GM18505 (cell line): Measurements from ENCODE around the gene RNU1-2.
A peak's percentile ranks its signal among the peaks of the same experiment; 100 is the strongest.
"Not testable (repeated sequence)": the region's sequence is repeated elsewhere in the genome, so short reads cannot be mapped to it uniquely, and the experiment has no call there.

ENCODE experiments used
- ATAC-seq: cut with Tn5 transposase; IDR thresholded peaks from one replicate; pipeline ENCODE4 v1.9.1; 2021; ENCODE audit not compliant: unreplicated experiment
- POLR2A ChIP-seq: IDR thresholded peaks from 4 replicates; pipeline ENCODE4 v1.6.1; 2011; ENCODE audit warnings: borderline replicate concordance; ENCODE audit not compliant: insufficient read depth, insufficient read length; ENCODE audit errors: extremely low read depth

RNU1-2 gene

DNA sequence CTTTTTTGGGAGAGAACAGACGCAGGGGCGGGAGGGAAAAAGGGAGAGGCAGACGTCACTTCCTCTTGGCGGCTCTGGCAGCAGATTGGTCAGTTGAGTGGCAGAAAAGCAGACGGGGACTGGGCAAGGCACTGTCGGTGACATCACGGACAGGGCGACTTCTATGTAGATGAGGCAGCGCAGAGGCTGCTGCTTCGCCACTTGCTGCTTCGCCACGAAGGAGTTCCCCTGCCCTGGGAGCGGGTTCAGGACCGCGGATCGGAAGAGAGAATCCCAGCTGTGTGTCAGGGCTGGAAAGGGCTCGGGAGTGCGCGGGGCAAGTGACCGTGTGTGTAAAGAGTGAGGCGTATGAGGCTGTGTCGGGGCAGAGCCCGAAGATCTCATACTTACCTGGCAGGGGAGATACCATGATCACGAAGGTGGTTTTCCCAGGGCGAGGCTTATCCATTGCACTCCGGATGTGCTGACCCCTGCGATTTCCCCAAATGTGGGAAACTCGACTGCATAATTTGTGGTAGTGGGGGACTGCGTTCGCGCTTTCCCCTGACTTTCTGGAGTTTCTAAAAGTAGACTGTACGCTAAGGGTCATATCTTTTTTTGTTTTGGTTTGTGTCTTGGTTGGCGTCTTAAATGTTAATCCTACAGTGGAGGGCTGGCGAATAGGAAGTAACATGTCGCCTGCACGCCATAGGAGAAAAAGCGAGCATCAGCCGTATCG, at the start of gene RNU1-2:
Gene RNU1-2 (plus strand): TSS at position 383 of the 718 bp plus-strand sequence.
- TF ChIP-seq POLR2A, result peak; percentile 98
- peak; percentile 97 for ATAC-seq

DNA sequence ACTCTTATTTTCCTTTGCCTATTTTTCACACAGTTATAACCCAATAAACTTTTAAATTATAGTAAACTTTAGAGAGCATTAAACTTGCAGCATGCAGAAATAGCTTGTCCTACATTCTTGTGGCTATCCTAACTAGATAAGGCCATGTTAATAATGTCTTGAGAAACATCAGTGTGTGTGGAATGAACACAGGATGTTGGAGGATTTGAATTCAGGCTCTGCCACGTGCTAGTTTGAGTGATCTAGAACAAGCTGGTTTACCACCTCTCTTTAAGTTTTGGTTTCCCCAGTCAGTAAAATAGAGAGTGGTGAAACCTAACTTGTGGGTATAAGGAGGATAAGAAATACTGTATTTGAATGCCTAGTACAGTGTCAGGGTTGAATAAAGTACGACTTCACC, 39.6 kb upstream of the RNU1-2 start:
- ATAC-seq, result not testable (repeated sequence)

DNA sequence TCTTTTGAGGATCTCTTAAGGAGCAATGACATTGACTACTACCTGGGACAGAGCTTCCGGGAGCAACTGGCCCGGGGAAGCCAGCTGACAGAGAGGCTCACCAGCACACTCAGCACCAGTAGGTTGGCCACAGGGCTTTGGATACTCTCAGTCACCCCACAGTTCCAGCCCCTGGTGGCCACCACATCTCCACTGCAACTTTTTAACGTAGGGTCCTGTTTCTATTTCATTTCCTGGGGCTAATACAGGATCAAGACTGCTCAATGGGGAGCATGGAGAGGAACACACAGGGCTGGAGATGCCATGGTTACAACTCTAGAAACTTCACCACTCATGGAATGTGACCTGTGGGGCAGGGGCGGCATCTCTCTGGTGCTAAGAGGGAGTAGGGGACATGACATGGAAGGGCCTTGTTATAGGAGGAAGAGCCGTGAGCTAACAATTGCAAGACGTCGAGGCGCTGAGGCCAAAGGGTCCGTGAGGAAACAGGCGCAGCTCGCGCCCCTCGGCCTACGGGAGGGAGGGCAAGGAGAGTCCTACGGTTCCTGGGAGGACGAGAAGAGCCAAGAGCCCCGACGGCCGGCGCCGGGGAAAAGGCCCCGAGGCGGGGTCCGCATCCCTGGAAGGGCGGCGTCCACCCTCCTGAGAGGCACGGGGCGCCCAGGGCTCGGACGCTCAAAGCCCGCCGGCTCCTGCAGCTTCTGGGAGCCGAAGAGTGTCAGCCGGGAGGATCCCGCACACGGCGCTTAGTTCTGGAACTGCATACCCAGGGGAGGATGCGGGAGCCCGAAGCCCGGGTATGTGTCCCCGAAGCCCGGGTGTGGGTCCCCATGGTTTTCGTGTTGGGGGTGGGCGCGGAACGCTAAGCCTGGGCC, 36.4 kb upstream of the RNU1-2 start:
- not testable (repeated sequence) for ATAC-seq

DNA sequence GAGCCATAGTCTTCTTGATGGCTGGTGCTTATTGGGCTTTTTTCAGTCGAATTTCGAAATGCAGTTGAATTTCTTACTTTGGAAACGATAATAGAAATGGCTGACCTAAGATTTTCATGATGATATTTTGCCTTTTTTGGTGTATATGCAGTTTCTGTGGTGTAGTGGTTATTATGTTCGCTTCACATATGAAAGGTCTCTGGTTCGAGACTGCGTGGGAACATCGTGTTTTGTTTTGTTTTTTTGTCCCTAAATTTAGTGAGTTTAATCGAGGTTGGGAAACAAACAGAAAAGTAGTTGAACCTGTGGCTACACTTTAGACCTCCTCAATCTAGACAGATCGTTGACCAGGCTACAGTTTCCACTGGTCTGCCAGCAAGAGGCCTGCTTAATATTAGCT, 35.7 kb upstream of the RNU1-2 start:
- ATAC-seq, result not testable (repeated sequence)

DNA sequence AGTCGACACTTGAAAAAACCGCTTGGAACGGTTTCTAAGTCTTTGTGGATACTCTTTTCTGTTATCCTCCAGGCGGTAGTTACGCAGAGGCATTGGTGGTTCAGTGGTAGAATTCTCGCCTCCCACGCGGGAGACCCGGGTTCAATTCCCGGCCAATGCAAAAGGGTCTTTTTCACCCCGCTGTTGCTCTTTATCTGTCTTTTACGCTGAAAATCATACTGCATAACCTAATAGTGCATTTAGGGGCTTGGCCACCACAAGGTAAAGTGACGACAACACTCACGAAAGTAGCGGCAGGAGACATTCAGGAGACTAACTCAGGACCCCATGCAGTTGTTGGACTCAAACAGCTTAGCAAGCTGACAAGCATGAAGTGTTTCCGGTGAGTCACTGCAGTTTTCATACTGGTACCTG, 33.9 kb upstream of the RNU1-2 start:
- ATAC-seq, result not testable (repeated sequence)

DNA sequence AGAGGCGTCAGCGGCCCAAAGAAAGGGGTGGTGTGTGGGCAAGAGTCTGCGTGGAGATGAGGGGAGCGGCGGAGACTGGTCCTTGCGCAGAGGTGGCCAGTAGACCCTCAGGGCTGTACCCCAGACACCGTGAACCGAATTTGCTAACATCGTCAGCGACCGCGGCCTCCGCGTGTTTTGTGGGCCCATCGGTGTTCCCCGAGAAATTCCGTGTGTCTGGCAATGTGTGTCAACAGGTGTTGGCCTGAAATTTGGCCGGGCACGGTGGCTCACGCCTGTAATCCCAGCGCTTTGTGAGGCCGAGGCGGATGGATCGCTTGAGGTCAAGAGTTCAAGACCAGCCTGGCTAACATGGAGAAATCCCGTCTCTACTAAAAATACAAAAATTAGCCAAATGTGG, 33.4 kb upstream of the RNU1-2 start:
- not testable (repeated sequence) for ATAC-seq

DNA sequence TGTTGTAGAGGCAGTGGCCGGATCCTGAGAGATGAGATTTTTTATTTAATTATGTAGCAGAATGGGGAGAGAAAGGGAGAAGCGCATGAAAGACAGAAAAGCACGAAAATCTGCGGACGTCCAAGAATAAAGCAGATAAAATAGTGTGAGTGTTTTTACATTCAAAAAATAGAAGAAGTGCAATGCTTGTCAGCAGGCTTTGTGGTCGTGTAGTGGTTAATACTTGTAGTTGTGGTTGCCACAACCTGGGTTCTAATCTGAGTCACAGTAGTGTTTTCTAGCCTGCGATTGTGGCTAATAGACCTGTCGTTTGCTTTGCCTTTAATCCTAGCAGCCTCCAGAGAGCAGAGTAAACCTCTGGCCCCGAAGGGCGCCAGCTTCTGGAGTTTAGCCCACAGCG, 32.8 kb upstream of the RNU1-2 start:
- not testable (repeated sequence) for ATAC-seq

DNA sequence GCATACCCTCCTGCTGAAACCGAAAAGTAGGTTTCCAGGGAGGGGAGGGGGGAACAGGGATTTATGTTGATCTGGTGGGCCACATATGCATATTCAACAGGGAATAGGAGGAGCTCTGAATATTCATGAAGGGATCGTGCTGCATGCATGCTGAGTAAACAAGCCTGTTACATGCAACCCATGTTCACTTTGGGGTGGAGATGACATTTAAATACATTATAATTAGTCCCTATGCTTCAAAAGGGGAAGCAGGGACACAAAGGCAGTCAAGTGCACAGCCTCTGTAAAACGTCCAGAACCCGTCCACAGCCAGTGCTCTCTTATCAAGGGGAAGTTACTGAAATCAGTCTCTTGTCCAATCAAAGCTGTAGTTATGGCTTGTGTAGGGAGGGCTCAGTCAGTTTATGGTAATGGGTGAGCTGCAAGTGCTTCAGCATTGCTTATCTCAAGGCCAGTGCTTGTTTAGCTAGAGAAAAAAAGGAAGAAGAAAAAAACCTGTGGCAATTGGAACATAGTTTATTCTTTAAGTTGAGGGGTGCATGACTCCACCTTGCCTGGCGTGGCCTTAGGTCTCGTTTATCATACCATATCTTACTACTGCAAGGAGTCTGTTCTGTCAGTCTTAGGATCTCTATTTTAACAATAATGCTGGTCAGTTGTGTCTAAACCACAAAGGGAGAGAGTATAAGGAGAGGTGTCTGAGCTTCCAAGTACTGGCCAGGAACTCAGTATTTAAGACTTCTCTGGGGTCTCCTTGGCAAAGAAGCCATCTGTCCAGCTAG, 28.7 kb upstream of the RNU1-2 start:
- ATAC-seq, result not testable (repeated sequence)

DNA sequence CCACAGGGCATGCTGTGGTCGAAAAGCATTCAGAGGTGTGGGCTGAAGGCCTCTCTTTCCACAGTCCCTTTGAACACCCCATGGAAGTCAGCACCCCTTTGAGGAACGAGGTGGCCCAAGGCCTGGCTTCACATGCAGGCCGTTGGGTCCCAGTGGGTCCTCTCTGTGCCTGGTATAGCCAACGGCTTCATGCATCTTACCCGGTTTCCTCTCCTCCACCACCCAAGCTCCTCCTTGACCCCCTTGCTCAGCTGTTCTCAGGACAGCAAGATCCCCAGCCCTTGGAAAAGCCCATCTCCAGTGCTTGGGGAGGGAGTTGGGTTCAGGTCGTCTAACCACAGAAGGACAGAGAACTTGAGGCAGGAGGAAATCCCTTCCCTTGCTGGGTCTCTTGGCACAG, 27.0 kb upstream of the RNU1-2 start:
- ATAC-seq, result not testable (repeated sequence)

DNA sequence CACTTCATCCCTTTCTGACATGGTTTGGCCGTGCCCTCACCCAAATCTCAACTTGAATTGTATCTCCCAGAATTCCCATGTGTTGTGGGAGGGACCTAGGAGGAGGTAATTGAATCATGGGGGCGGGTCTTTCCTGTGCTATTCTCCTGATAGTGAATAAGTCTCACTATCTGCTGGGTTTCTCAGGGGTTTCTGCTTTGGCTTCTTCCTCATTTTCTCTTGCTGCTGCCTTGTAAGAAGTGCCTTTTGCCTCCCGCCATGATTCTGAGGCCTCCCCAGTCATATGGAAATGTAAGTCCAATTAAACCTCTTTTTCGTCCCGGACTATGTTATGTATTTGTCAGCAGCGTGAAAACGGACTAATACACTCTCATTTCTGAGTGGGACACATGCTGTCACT, 25.8 kb upstream of the RNU1-2 start:
- ATAC-seq, result not testable (repeated sequence)

DNA sequence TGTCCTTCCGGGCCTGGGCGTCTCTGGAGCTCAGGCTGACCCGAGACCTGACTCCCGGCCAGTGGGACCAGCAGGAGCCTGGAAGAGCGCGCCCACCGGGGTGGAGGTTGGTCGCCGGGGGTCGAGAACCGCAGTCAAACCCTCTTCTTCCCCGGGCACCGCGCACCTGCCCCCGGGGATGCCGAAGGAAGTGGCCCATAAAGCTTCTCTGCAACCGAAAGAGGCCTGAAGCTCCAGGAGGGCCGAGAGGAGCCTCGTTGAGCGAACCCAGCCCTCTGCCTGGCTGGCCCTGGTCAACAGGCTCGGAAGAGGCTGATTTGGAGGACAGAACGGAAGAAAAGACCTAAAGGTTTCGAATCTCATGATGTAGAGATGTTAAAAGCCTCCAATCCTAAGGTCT, 24.6 kb upstream of the RNU1-2 start:
- ATAC-seq, result not testable (repeated sequence)

DNA sequence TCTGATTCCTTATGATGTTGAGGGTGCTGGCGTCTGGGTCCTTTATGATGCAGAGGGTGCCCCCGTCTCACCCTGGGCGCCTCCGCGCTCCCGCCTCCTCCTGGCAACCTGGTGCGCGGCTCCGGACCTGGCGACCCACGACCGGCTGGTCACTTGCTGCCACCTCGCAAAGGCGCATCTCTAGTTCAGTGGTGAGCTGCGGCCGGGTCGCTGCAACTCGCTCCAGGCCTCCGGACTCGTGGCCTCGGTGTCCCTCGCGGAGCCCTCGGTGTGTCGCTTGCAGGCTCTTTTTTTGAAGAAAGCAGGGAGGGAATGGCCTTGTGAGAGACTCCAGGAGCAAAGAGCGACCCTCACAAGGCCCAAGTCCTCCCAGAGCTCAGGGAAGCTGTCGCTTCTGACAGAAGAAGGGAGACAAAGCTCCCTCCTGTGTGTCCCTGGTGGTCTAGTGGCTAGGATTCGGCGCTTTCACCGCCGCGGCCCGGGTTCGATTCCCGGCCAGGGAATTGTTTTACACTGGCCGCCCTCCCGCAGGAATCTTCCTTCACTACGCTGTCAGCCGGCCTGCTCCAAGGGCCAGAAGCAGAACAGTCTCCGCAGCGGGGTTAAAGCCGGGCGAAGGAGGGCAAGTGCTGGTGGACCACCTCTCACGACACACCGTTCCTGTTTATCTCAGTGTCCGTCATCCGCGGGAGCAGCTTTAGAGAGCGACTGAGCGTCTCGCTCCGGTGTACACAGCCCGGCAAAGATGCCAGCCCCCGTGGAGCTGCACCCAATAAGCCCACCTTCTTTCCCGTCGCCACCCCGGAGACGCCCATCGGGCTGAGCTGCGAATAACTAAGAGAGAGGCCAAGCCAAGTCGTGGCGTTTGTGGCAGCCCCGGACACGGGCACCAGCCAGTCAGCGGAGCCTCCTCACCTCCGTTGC, 23.4 kb upstream of the RNU1-2 start:
- not testable (repeated sequence) for ATAC-seq

DNA sequence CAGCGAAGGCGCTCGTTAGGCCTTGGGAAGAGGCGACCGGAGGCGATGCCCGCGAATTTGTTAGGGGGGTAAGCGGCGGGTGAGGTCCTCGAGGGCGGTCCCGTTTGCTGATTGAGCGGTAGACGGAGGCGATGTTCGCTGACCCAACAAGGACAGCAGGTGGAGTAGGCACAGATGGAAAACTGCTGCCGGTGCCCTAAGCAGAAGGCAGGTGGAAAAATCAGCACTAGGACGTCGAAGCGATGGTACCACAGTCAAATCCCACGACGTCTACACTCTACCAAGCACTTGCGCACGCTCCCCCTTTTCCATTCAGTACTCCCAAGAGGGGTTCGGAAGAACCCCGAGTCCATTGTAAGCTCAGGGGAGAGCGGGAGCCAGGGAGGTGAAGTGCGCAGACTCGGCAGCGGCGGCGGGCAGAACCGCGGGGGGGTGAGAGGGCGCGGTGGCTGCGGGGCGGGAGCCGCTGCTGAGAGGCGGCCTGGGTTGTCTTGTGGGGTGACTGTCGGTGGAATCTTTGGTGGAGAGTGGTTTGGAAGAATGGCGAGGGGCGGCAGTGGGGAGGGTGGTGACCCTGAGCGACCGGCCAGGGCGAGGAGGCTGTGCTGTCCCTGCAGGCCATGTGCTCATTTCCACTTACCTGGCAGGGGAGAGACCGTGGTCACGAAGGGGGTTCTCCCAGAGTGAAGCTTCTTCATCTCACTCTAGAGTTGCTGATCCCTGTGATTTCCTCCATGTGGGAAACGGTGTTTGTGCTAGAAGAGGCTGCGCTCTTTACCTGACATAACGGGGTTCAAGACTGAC, 22.5 kb upstream of the RNU1-2 start:
- ATAC-seq, result not testable (repeated sequence)

DNA sequence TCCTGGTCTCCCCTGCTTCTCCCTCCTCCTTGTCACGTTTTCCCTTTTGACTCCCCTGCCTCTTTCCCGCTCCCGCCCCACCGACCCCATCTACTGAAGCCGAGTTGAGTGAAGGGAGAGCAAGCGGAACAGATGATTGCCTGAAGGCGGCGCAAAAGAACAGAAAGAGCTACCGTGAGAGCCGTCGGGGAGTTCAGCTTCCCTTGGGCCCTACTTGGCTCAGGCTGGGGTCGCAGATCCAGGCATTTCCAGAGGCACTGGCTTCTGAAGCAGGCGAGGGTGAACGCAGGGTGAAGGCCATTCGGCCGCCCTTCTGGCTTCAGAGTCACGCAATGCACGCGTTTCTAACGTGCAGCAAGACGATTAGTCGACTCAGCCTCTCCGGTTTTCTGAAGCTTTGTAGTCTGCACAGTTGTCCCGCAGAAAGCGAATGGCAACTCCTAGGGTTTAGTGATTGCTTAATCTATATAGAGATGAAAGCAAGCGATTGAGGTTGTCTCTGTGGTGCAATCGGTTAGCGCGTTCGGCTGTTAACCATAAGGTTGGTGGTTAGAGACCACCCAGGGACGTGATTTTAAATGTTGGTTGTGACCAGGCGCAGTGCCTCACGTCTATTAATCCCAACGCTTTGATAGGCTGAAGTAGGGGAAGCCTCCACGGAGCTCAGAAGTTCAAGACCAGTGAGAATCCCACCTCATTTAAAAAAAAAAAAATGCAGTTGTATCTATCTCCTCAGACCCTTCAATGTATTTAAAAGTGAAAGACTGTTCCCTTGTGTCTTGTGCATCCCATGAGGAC, 20.6 kb upstream of the RNU1-2 start:
- not testable (repeated sequence) for ATAC-seq

DNA sequence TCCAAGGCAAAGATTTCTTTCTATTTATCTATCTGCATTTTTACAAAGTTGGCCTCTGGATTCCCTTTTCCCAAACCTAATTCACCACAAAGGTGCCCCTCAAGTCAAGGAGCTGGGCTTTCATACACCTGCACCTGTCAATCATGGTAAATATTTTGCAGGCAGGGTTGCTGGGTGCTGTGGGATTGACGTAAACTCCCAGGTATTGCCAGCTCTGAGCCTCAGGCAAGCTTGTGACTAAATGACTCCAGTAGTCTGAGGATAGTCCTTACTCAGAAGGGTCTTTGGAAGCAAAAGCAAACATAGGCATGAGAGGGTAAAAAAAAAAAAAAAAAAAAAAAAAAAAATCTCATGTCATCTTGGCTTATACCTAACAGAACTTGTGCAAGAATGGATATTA, 14.0 kb upstream of the RNU1-2 start:
- ATAC-seq, result not testable (repeated sequence)
